HepG2 (cell line): ENCODE results near the gene SH3BP2. TPM values are rescaled to one million over a fixed set of nuclear protein-coding genes. Genes with fewer than 3 reads are reported as not detected.

Experiments used
- CBX2 ChIP-seq, 2 experiments: fragments of 200-600 bp in 1 of 2; sonication (generic); formaldehyde crosslinking in 1 of 2; IDR thresholded peaks; 2 replicates each; pipeline versions ENCODE4 v1.7.0 to v1.8.1; 2018 to 2022; ENCODE audit warnings: low read depth in 2 of 2, low read length in 1 of 2, mild to moderate bottlenecking in 1 of 2, missing genetic modification reagents in 1 of 2
- CEBPG ChIP-seq: IDR thresholded peaks from 2 replicates; pipeline ENCODE4 v1.6.1; 2016
- NR2F1 ChIP-seq, 2 experiments: fragments of 450-650 bp in 1 of 2; formaldehyde crosslinking in 1 of 2; IDR thresholded peaks; 2 replicates each; pipeline versions ENCODE4 v1.5.0 to v1.6.1; 2016 to 2020; ENCODE audit warnings: mild to moderate bottlenecking in 1 of 2, missing compliant biosample characterization in 1 of 2, missing genetic modification reagents in 1 of 2, moderate library complexity in 1 of 2
- POGZ ChIP-seq: sonication (generic); formaldehyde crosslinking; IDR thresholded peaks from 2 replicates; pipeline ENCODE4 v1.4.0; 2020; ENCODE audit warnings: mild to moderate bottlenecking, missing genetic modification reagents
- PTBP1 ChIP-seq: fragments of 200-400 bp; formaldehyde crosslinking; IDR thresholded peaks from 2 replicates; pipeline ENCODE4 v1.6.1; 2018; ENCODE audit warnings: low read length, low read depth; ENCODE audit not compliant: poor library complexity, severe bottlenecking
- SP1 ChIP-seq, 2 experiments: fragments of 450-650 bp in 1 of 2; sonication (generic) in 1 of 2; formaldehyde crosslinking in 1 of 2; IDR thresholded peaks; 2 replicates each; pipeline versions ENCODE4 v1.4.0 to v1.6.1; 2016 to 2020; ENCODE audit warnings: missing genetic modification reagents in 1 of 2
- ZFP1 ChIP-seq: IDR thresholded peaks from 2 replicates; pipeline ENCODE4 v1.6.1; 2016
- ZNF264 ChIP-seq: sonication (generic); formaldehyde crosslinking; IDR thresholded peaks from 2 replicates; pipeline ENCODE4 v1.4.0; 2020; ENCODE audit warnings: missing genetic modification reagents
- ZNF292 ChIP-seq: sonication (generic); formaldehyde crosslinking; IDR thresholded peaks from 2 replicates; pipeline ENCODE4 v1.8.1; 2022; ENCODE audit warnings: mild to moderate bottlenecking, low read depth, missing genetic modification reagents, borderline replicate concordance
- ZNF331 ChIP-seq: sonication (generic); formaldehyde crosslinking; IDR thresholded peaks from 2 replicates; pipeline ENCODE4 v1.4.0; 2020; ENCODE audit warnings: missing genetic modification reagents
- ZNF616 ChIP-seq: sonication (generic); formaldehyde crosslinking; IDR thresholded peaks from 2 replicates; pipeline ENCODE4 v1.5.0; 2020; ENCODE audit warnings: low read depth, mild to moderate bottlenecking, missing genetic modification reagents
- ZSCAN9 ChIP-seq: IDR thresholded peaks from 2 replicates; pipeline ENCODE4 v1.6.1; 2016; ENCODE audit warnings: borderline replicate concordance
- polyA plus RNA-seq, 8 experiments: library from polyadenylated mRNA; depleted of rRNA in 3 of 8; stranded (reverse) in 7 of 8; unstranded in 1 of 8; fragments of >200 nt; fragmentation: Illumina TruSeq in 4 of 8; extraction: Trizol in 4 of 8; gene quantifications; 2 replicates each; pipeline versions ENCODE4 v1.2.1 to v1.2.3, GENCODE V29; 2011 to 2016; ENCODE audit warnings: low read depth in 4 of 8, missing spikeins in 1 of 8, mixed read lengths in 1 of 8; ENCODE audit not compliant: insufficient read depth in 1 of 8
- total RNA-seq, 5 experiments: library from RNA; depleted of rRNA; stranded (reverse); fragments of >200 nt; fragmentation: Illumina TruSeq; extraction: Trizol; gene quantifications; 2 replicates each; pipeline ENCODE4 v1.2.3, GENCODE V29; 2016; ENCODE audit warnings: low read depth in 1 of 5
- TF ChIP-seq, protein P1 (sequence below): sonication (generic); formaldehyde crosslinking; IDR thresholded peaks from 2 replicates; pipeline ENCODE4 v1.4.0; 2020; ENCODE audit warnings: missing genetic modification reagents
- TF ChIP-seq, protein P2 (sequence below), 2 experiments: sonication (generic) in 1 of 2; formaldehyde crosslinking in 1 of 2; IDR thresholded peaks; 2 replicates each; pipeline versions ENCODE4 v1.5.1 to v1.6.1; 2011 to 2020; ENCODE audit warnings: borderline replicate concordance in 1 of 2, low read depth in 1 of 2, low read length in 1 of 2, mild to moderate bottlenecking in 1 of 2, missing genetic modification reagents in 1 of 2, moderate library complexity in 1 of 2
- TF ChIP-seq, protein P3 (sequence below): sonication (generic); formaldehyde crosslinking; IDR thresholded peaks from 2 replicates; pipeline ENCODE4 v1.8.0; 2022; ENCODE audit warnings: missing genetic modification reagents, mild to moderate bottlenecking, moderate library complexity, borderline replicate concordance
- TF ChIP-seq, protein P4 (sequence below): IDR thresholded peaks from 2 replicates; pipeline ENCODE4 v1.6.1; 2016
- TF ChIP-seq, protein P5 (sequence below): sonication (generic); formaldehyde crosslinking; IDR thresholded peaks from 2 replicates; pipeline ENCODE4 v1.5.0; 2020; ENCODE audit warnings: mild to moderate bottlenecking, missing genetic modification reagents

SH3BP2 gene
- total and polyA plus RNA-seq, 2 of the 13 experiments (the other 11 are each of a cell fraction or from before 2014, with no cell fraction given), result 16.9 to 34.5 TPM

DNA sequence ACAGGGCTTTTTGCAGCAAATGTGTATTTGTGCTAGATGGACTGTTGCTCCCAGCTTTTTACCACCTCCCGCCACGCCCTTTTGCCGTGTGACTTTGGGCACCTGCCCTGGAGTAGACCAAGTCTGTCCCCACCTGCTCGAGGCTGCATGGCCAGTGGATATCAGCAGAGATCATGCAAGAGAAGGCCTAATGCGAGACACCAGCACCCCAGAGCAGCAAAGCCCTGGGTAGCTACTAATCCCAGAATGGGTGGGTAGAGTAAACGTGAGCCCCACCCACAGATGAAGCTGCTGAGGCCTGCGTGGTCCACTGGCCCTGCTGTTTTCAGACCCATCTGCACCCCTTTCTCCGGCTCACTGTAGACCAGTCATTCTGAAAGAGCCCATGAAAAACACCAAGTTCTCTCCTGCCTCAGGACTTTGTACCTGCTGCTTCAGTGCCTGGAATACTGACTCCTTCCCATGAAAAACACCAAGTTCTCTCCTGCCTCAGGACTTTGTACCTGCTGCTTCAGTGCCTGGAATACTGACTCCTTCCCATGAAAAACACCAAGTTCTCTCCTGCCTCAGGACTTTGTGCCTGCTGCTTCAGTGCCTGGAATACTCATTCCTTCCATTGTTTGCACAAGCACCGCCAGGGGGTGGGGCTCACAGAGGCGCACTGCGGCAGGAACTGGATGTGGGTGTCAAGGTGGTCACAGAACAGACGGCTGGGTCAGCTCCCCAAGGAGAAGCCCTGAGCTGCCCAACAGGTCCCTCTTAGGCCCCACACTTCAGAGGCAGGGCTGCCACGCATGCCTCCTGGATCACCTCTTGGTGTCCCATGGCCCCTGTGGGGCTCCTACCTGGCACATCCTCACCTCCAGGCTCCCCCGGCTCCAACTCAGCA lies 31.6 kb upstream of the SH3BP2 start (continued):
- TF ChIP-seq, protein P1, sequence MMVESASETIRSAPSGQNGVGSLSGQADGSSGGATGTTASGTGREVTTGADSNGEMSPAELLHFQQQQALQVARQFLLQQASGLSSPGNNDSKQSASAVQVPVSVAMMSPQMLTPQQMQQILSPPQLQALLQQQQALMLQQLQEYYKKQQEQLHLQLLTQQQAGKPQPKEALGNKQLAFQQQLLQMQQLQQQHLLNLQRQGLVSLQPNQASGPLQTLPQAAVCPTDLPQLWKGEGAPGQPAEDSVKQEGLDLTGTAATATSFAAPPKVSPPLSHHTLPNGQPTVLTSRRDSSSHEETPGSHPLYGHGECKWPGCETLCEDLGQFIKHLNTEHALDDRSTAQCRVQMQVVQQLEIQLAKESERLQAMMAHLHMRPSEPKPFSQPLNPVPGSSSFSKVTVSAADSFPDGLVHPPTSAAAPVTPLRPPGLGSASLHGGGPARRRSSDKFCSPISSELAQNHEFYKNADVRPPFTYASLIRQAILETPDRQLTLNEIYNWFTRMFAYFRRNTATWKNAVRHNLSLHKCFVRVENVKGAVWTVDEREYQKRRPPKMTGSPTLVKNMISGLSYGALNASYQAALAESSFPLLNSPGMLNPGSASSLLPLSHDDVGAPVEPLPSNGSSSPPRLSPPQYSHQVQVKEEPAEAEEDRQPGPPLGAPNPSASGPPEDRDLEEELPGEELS (CRISPR knock-in tag), result peak; percentile 43; the same call in 1 of the 2 replicates
- TF ChIP-seq NR2F1 (CRISPR knock-in tag; IDR thresholded peaks at IDR 0.05), result 0 out of 4 replicates have a peak, but pooled peaks of 1 of the 2 experiments have one; percentile 23
- TF ChIP-seq ZNF264, result 0 out of 2 replicates have a peak, but pooled peaks have one; percentile 26
- TF ChIP-seq ZSCAN9 (CRISPR knock-in tag), result no peak
- TF ChIP-seq ZNF616 (CRISPR knock-in tag), result no peak
- TF ChIP-seq, protein P2, sequence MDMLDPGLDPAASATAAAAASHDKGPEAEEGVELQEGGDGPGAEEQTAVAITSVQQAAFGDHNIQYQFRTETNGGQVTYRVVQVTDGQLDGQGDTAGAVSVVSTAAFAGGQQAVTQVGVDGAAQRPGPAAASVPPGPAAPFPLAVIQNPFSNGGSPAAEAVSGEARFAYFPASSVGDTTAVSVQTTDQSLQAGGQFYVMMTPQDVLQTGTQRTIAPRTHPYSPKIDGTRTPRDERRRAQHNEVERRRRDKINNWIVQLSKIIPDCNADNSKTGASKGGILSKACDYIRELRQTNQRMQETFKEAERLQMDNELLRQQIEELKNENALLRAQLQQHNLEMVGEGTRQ (IDR thresholded peaks at IDR 0.05; ENCODE audit: low read depth, low read length), result no peak
- TF ChIP-seq, protein P2 (CRISPR knock-in tag; IDR thresholded peaks at IDR 0.05; ENCODE audit: borderline replicate concordance), result no peak
- TF ChIP-seq POGZ, result 0 out of 2 replicates have a peak, but pooled peaks have one; percentile 2
- no peak for TF ChIP-seq SP1 (IDR thresholded peaks at IDR 0.05)
- 0 out of 2 replicates have a peak, but pooled peaks have one; percentile 38 for TF ChIP-seq SP1 (CRISPR knock-in tag; IDR thresholded peaks at IDR 0.05)
- TF ChIP-seq, protein P3, sequence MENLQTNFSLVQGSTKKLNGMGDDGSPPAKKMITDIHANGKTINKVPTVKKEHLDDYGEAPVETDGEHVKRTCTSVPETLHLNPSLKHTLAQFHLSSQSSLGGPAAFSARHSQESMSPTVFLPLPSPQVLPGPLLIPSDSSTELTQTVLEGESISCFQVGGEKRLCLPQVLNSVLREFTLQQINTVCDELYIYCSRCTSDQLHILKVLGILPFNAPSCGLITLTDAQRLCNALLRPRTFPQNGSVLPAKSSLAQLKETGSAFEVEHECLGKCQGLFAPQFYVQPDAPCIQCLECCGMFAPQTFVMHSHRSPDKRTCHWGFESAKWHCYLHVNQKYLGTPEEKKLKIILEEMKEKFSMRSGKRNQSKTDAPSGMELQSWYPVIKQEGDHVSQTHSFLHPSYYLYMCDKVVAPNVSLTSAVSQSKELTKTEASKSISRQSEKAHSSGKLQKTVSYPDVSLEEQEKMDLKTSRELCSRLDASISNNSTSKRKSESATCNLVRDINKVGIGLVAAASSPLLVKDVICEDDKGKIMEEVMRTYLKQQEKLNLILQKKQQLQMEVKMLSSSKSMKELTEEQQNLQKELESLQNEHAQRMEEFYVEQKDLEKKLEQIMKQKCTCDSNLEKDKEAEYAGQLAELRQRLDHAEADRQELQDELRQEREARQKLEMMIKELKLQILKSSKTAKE (CRISPR knock-in tag), result no peak
- no peak for TF ChIP-seq CBX2 (IDR thresholded peaks at IDR 0.05; ENCODE audit: low read depth, low read length)
- no peak for TF ChIP-seq CBX2 (CRISPR knock-in tag; IDR thresholded peaks at IDR 0.05; ENCODE audit: low read depth)
- peak; percentile 46; the same call in 1 of the 2 replicates for TF ChIP-seq CEBPG (CRISPR knock-in tag)
- TF ChIP-seq ZFP1 (CRISPR knock-in tag), result no peak
- TF ChIP-seq, protein P4, sequence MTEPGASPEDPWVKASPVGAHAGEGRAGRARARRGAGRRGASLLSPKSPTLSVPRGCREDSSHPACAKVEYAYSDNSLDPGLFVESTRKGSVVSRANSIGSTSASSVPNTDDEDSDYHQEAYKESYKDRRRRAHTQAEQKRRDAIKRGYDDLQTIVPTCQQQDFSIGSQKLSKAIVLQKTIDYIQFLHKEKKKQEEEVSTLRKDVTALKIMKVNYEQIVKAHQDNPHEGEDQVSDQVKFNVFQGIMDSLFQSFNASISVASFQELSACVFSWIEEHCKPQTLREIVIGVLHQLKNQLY (CRISPR knock-in tag), result no peak; the same call in 1 of the 2 replicates
- peak; percentile 25; the same call in 1 of the 2 replicates for TF ChIP-seq ZNF292
- no peak for TF ChIP-seq PTBP1
- TF ChIP-seq, protein P5, sequence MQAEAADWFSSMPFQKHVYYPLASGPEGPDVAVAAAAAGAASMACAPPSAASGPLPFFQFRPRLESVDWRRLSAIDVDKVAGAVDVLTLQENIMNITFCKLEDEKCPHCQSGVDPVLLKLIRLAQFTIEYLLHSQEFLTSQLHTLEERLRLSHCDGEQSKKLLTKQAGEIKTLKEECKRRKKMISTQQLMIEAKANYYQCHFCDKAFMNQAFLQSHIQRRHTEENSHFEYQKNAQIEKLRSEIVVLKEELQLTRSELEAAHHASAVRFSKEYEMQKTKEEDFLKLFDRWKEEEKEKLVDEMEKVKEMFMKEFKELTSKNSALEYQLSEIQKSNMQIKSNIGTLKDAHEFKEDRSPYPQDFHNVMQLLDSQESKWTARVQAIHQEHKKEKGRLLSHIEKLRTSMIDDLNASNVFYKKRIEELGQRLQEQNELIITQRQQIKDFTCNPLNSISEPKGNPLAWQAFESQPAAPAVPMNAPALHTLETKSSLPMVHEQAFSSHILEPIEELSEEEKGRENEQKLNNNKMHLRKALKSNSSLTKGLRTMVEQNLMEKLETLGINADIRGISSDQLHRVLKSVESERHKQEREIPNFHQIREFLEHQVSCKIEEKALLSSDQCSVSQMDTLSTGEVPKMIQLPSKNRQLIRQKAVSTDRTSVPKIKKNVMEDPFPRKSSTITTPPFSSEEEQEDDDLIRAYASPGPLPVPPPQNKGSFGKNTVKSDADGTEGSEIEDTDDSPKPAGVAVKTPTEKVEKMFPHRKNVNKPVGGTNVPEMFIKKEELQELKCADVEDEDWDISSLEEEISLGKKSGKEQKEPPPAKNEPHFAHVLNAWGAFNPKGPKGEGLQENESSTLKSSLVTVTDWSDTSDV (CRISPR knock-in tag), result 0 out of 2 replicates have a peak, but pooled peaks have one; percentile 26
- peak; percentile 71; the same call in 1 of the 2 replicates for TF ChIP-seq ZNF331 (CRISPR knock-in tag)
